Stomach (tissue), 9 donors: ENCODE results near the gene XRCC3. TPM values are rescaled to one million over a fixed set of nuclear protein-coding genes. Genes with fewer than 3 reads are reported as not detected.

ENCODE experiments used
- DNase-seq, 2 donors: peaks; one replicate each; pipeline versions ENCODE4 v3.0.0 to v3.0.0-alpha.2; 2013 to 2019
- H3K27ac ChIP-seq, 5 donors: fragments of 200-600 bp in 4 of 5; sonication (generic) in 4 of 5; one replicate each; pipeline ENCODE4 v1.5.1; 2013 to 2019; ENCODE audit warnings: mild to moderate bottlenecking in 1 of 5, moderate library complexity in 1 of 5
- H3K27me3 ChIP-seq, 3 donors: fragments of 200-600 bp; sonication (generic); one replicate each; pipeline ENCODE4 v1.5.1; 2017 to 2019; ENCODE audit warnings: mixed run types in 1 of 3
- H3K36me3 ChIP-seq, 4 donors: fragments of 200-600 bp; sonication (generic); 1 replicate in 3 of 4; 2 replicates in 1 of 4; pipeline ENCODE4 v1.5.1; 2016 to 2019
- H3K4me1 ChIP-seq, 4 donors: fragments of 200-600 bp; sonication (generic); one replicate each; pipeline ENCODE4 v1.5.1; 2016 to 2019
- H3K4me3 ChIP-seq, 4 donors: fragments of 200-600 bp; sonication (generic) in 3 of 4; one replicate each; pipeline ENCODE4 v1.5.1; 2016 to 2019; ENCODE audit warnings: mild to moderate bottlenecking in 1 of 4
- H3K9me3 ChIP-seq, 4 donors: fragments of 200-600 bp; sonication (generic); one replicate each; pipeline ENCODE4 v1.5.1; 2016 to 2019
- EP300 ChIP-seq: sonication (generic); formaldehyde crosslinking; IDR thresholded peaks from one replicate; pipeline ENCODE4 v1.6.1; 2017; ENCODE audit warnings: antibody characterized with exemption
- POLR2A ChIP-seq, 4 donors: fragments of 450-650 bp; IDR thresholded peaks; one replicate each; pipeline ENCODE4 v1.6.1; 2016; ENCODE audit warnings: antibody characterized with exemption in 4 of 4, control low read depth in 2 of 4, mild to moderate bottlenecking in 1 of 4, moderate library complexity in 1 of 4
- POLR2AphosphoS5 ChIP-seq, 3 donors: sonication (generic); formaldehyde crosslinking; IDR thresholded peaks; one replicate each; pipeline ENCODE4 v1.6.1; 2016; ENCODE audit warnings: antibody characterized with exemption in 3 of 3
- WGBS, 5 donors: extraction: QIAGEN DNeasy Blood & Tissue Kit in 3 of 5; methylation state at CpG; one replicate each; pipeline versions ENCODE4 v1.1.5 to v1.1.7; 2013 to 2018; 5-methylcytosine and 5-hydroxymethylcytosine counted together
- intact Hi-C: fragments of 100-400 bp; cut with DNase I; formaldehyde crosslinking; loops from one replicate; pipeline ENCODE4 v1.15.1; 2023; ENCODE audit warnings: low total_unique reads
- polyA plus RNA-seq, 3 donors: library from polyadenylated mRNA; stranded (reverse); fragments of 200-250 nt; gene quantifications; one replicate each; pipeline ENCODE4 v1.2.3, GENCODE V29; 2013
- total RNA-seq, 5 donors: library from RNA; depleted of rRNA; stranded (reverse); fragments of >200 nt; gene quantifications; one replicate each; pipeline versions ENCODE4 v1.1.0 to v1.2.3, GENCODE V29; 2014 to 2016
- TF ChIP-seq, protein P1 (sequence below), 7 experiments: fragments of 450-650 bp in 4 of 7; fragments of 200-600 bp in 3 of 7; sonication (generic) in 3 of 7; IDR thresholded peaks; one replicate each; pipeline ENCODE4 v1.5.1; 2016 to 2019; ENCODE audit warnings: antibody characterized with exemption in 7 of 7, control low read depth in 2 of 7, mild to moderate bottlenecking in 1 of 7
- donor health status: healthy with polysubstance abuse.
- donor health status: Bipolar disorder and iron deficiency.
- donor health status: healthy.

The XRCC3 gene
- total and polyA plus RNA-seq, 8 donors: 2.6 to 70.1 (median 6.3) TPM

DNA sequence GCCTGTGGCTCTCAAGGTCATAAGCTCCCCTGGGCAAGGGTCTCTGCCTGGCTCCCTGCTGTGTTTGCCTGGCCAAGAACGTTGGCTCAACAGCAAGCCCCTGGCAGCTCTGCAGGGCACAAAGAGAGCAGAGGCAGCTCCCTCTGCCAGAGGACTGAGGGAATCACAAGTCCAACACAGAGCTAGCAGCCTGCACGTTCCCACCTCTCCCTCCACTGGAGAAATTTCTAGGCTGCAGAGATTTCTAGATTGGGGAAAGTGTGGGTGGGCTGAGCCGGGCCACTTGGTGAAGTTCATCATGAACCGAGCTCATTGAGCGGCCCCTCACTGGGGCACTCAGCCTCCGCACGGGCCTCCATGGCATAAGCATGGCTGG is 20.2 kb upstream of the XRCC3 start:
- Histone ChIP-seq H3K4me1 (peaks cover 20 to 84% (median 51%) of the 10 kb centered on the region in 4 donors), H3K9me3 (no peaks in the 10 kb centered on the region), H3K27me3 (no peaks in the 10 kb centered on the region), H3K36me3 (peaks cover 55 to 99% (median 94%) of the 10 kb centered on the region in 4 donors), H3K27ac (peak overlapping the region in 3 of 5 donors; percentile 76 to 87 (median 81)), H3K4me3 (no peak overlapping the region)
- TF ChIP-seq POLR2A (IDR thresholded peaks at IDR 0.05) (no peak), EP300 (no peak), POLR2AphosphoS5 (IDR thresholded peaks at IDR 0.05) (no peak)
- TF ChIP-seq, protein P1, sequence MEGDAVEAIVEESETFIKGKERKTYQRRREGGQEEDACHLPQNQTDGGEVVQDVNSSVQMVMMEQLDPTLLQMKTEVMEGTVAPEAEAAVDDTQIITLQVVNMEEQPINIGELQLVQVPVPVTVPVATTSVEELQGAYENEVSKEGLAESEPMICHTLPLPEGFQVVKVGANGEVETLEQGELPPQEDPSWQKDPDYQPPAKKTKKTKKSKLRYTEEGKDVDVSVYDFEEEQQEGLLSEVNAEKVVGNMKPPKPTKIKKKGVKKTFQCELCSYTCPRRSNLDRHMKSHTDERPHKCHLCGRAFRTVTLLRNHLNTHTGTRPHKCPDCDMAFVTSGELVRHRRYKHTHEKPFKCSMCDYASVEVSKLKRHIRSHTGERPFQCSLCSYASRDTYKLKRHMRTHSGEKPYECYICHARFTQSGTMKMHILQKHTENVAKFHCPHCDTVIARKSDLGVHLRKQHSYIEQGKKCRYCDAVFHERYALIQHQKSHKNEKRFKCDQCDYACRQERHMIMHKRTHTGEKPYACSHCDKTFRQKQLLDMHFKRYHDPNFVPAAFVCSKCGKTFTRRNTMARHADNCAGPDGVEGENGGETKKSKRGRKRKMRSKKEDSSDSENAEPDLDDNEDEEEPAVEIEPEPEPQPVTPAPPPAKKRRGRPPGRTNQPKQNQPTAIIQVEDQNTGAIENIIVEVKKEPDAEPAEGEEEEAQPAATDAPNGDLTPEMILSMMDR (IDR thresholded peaks at IDR 0.05): no peak
- 67 to 78% (median 71%) methylated on average over 3 to 7 of the region's 7 CpGs for WGBS, 5 donors
- no peak for DNase-seq
- intact Hi-C loops: no loop called here

DNA sequence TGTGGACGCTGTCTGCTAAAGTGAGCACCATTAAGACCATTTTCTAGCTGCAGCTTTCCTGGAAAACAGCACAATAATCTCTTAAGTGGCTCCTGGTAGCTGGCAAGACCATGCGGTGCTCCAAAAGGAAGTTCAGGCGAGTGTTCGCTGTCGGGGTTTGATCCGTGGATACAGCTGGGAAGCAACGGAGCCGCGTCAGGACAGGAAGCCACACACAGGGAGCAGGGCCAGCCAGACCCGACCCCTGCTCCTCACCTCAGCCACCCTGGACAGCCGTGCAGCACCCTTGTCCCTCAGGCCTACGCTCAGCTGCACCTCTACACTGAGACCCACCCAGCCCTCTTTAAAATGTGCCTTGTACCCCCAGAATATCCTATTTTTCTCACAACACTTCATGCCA is 19.8 kb upstream of the XRCC3 start:
- no peaks in the 10 kb centered on the region for H3K27me3 ChIP-seq
- intact Hi-C loops: no loop called here
- 64 to 81% (median 72%) methylated on average over 12 of the region's 12 CpGs for WGBS, 5 donors
- peaks cover 25 to 88% (median 55%) of the 10 kb centered on the region in 4 donors for H3K4me1 ChIP-seq
- H3K27ac ChIP-seq: peak overlapping the region in 3 of 5 donors; percentile 76 to 87 (median 81)
- no peak for DNase-seq
- peaks cover 53 to 99% (median 94%) of the 10 kb centered on the region in 4 donors for H3K36me3 ChIP-seq
- no peak overlapping the region for H3K4me3 ChIP-seq
- TF ChIP-seq, protein P1 (IDR thresholded peaks at IDR 0.05): no peak
- TF ChIP-seq POLR2A (IDR thresholded peaks at IDR 0.05) (no peak), EP300 (no peak), POLR2AphosphoS5 (IDR thresholded peaks at IDR 0.05) (no peak)
- no peaks in the 10 kb centered on the region for H3K9me3 ChIP-seq

DNA sequence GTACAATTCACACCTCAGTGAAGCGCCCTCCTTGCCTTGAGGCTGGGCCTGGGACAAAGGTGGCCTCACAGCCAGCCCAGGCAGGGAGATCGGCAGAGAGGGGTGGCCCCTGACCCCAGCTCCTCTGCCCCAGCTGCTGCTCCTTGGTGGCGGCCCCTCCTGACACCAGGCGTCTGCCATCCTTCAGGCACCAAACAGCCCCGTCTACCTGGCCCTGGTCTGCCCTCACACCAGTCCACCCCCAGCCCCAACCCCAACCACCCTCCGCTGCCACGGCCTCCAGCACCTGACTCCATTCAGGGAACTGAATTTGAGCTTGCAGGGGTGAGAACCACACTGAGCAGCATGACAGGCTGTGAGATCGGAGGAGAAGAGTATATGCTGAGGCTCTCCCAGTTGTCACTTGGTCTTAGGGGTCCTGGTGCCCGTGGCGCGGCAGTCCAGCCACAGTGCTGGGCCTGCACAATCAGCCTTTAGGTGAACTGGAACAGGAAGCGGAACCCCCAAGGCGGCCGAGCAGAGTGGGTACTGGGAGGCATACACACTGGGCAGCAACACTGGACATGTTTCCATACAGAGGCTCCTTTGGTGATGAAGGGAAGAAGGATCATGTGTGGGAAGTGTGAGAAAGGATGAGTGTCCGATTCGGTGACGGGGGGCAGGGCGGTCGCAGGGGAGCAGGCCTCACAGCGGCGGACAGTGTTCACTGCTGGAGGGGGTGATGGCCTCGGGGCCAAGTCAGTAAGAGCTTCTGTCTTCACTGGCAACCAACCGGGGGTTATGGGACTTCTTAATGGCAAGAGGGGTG is 19.0 kb upstream of the XRCC3 start:
- intact Hi-C loops: no loop called here
- DNase-seq: no peak
- peak overlapping the region in 2 of 5 donors; percentile 81 to 87 for H3K27ac ChIP-seq
- 90 to 92% (median 91%) methylated on average over 22 to 23 of the region's 23 CpGs for WGBS, 5 donors
- peaks cover 55 to 99% (median 94%) of the 10 kb centered on the region in 4 donors for H3K36me3 ChIP-seq
- no peaks in the 10 kb centered on the region for H3K9me3 ChIP-seq
- peaks cover 32 to 89% (median 61%) of the 10 kb centered on the region in 4 donors for H3K4me1 ChIP-seq
- no peaks in the 10 kb centered on the region for H3K27me3 ChIP-seq
- H3K4me3 ChIP-seq: no peak overlapping the region
- TF ChIP-seq EP300: no peak
- TF ChIP-seq POLR2A (IDR thresholded peaks at IDR 0.05): no peak
- no peak for TF ChIP-seq POLR2AphosphoS5 (IDR thresholded peaks at IDR 0.05)
- TF ChIP-seq, protein P1 (IDR thresholded peaks at IDR 0.05): no peak

DNA sequence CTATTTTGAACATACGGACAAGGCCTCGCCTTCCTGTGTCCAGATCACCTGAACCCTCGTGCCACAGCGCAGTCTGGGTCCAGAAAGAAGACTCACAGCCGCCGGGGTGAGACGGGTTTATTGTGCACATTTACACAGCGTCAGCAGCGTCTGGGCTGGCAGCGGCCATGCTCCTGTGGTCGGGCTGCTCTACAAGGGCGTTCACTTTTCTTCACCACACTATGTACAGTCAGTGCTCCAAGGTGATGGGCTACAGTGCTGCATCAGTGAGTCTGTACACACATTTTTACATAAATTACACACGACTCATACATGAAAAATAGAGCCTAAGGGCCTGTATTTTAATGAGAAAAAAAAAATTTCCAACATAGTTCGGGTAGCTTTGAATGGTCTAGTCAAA is 18.4 kb upstream of the XRCC3 start:
- Histone ChIP-seq H3K4me1 (peaks cover 38 to 89% (median 66%) of the 10 kb centered on the region in 4 donors), H3K4me3 (no peak overlapping the region), H3K27ac (peak overlapping the region in 2 of 5 donors; percentile 81 to 87), H3K27me3 (no peaks in the 10 kb centered on the region), H3K9me3 (no peaks in the 10 kb centered on the region), H3K36me3 (peaks cover 51 to 99% (median 94%) of the 10 kb centered on the region in 4 donors)
- no peak for DNase-seq
- WGBS, 5 donors: 83 to 91% (median 87%) methylated on average over 14 of the region's 14 CpGs
- intact Hi-C loops: no loop called here
- TF ChIP-seq POLR2A (IDR thresholded peaks at IDR 0.05) (no peak), POLR2AphosphoS5 (IDR thresholded peaks at IDR 0.05) (no peak), EP300 (no peak)
- TF ChIP-seq, protein P1 (IDR thresholded peaks at IDR 0.05): no peak
